Stomach smooth muscle (tissue), 2 donors: ENCODE data around the gene PEPD.
A peak's percentile ranks its signal among the peaks of the same experiment; 100 is the strongest.

Experiments
- H3K27ac ChIP-seq: one replicate; pipeline ENCODE4 v1.7.0; 2013; ENCODE audit warnings: mild to moderate bottlenecking, low read length, inconsistent platforms
- H3K27me3 ChIP-seq, 2 donors: one replicate each; pipeline ENCODE4 v1.7.0; 2013; ENCODE audit warnings: low read length in 2 of 2; ENCODE audit not compliant: insufficient read depth in 2 of 2, control insufficient read depth in 1 of 2
- H3K36me3 ChIP-seq, 2 donors: one replicate each; pipeline ENCODE4 v1.7.0; 2013; ENCODE audit warnings: low read length in 2 of 2; ENCODE audit not compliant: control insufficient read depth in 2 of 2, insufficient read depth in 2 of 2
- H3K4me1 ChIP-seq: one replicate; pipeline ENCODE4 v1.7.0; 2013; ENCODE audit warnings: low read length; ENCODE audit not compliant: control insufficient read depth, insufficient read depth
- H3K4me3 ChIP-seq, 2 donors: one replicate each; pipeline ENCODE4 v1.7.0; 2013; ENCODE audit warnings: low read length in 2 of 2
- H3K9ac ChIP-seq, 2 donors: one replicate each; pipeline ENCODE4 v1.7.0; 2013; ENCODE audit warnings: low read length in 2 of 2, mild to moderate bottlenecking in 1 of 2
- H3K9me3 ChIP-seq, 2 donors: one replicate each; pipeline ENCODE4 v1.7.0; 2013; ENCODE audit warnings: low read length in 2 of 2; ENCODE audit not compliant: control insufficient read depth in 2 of 2
- donor health status: healthy.
- donor health status: Pancreatic carcinoma.

The PEPD gene

GRCh38 chr19:33382982-33383381, 138.6 kb downstream of the PEPD start:
- H3K4me3 ChIP-seq, result no peak overlapping the region
- no peak overlapping the region for H3K9ac ChIP-seq
- peaks cover 4% of the 10 kb centered on the region for H3K4me1 ChIP-seq
- H3K36me3 ChIP-seq, result peaks cover 7 to 10% of the 10 kb centered on the region in 2 donors
- no peaks in the 10 kb centered on the region for H3K27me3 ChIP-seq
- no peaks in the 10 kb centered on the region for H3K9me3 ChIP-seq
- H3K27ac ChIP-seq, result no peak overlapping the region

GRCh38 chr19:33382006-33382405, 139.6 kb downstream of the PEPD start:
- Histone ChIP-seq H3K4me3 (no peak overlapping the region), H3K36me3 (peaks cover 7 to 8% of the 10 kb centered on the region in 2 donors), H3K27me3 (no peaks in the 10 kb centered on the region), H3K27ac (no peak overlapping the region), H3K9me3 (no peaks in the 10 kb centered on the region), H3K9ac (no peak overlapping the region), H3K4me1 (peaks cover 10% of the 10 kb centered on the region)

GRCh38 chr19:33381101-33381500, 140.5 kb downstream of the PEPD start:
- Histone ChIP-seq H3K36me3 (peaks cover 7 to 8% of the 10 kb centered on the region in 2 donors), H3K9me3 (no peaks in the 10 kb centered on the region), H3K4me1 (peaks cover 8% of the 10 kb centered on the region), H3K4me3 (no peak overlapping the region), H3K9ac (no peak overlapping the region), H3K27me3 (no peaks in the 10 kb centered on the region), H3K27ac (no peak overlapping the region)

GRCh38 chr19:33379151-33379829, 142.3 kb downstream of the PEPD start:
- no peaks in the 10 kb centered on the region for H3K9me3 ChIP-seq
- no peaks in the 10 kb centered on the region for H3K27me3 ChIP-seq
- H3K36me3 ChIP-seq, result peaks cover 7 to 8% of the 10 kb centered on the region in 2 donors
- peaks cover 15% of the 10 kb centered on the region for H3K4me1 ChIP-seq
- no peak overlapping the region for H3K9ac ChIP-seq
- H3K4me3 ChIP-seq, result no peak overlapping the region
- no peak overlapping the region for H3K27ac ChIP-seq

GRCh38 chr19:33377586-33378475, 143.8 kb downstream of the PEPD start:
- Histone ChIP-seq H3K9ac (no peak overlapping the region), H3K4me1 (peaks cover 17% of the 10 kb centered on the region), H3K27ac (no peak overlapping the region)

GRCh38 chr19:33376941-33377557, 144.5 kb downstream of the PEPD start:
- peaks cover 17% of the 10 kb centered on the region for H3K4me1 ChIP-seq
- no peak overlapping the region for H3K27ac ChIP-seq
- no peak overlapping the region for H3K4me3 ChIP-seq
- H3K9ac ChIP-seq, result no peak overlapping the region
- peaks cover 4 to 7% of the 10 kb centered on the region in 2 donors for H3K36me3 ChIP-seq
- no peaks in the 10 kb centered on the region for H3K27me3 ChIP-seq
- H3K9me3 ChIP-seq, result no peaks in the 10 kb centered on the region

More at GRCh38 chr19:33377586-33378475, 143.8 kb downstream of the PEPD start:
- H3K9me3 ChIP-seq, result no peaks in the 10 kb centered on the region
- H3K36me3 ChIP-seq, result peaks cover 4 to 7% of the 10 kb centered on the region in 2 donors
- no peak overlapping the region for H3K4me3 ChIP-seq
- no peaks in the 10 kb centered on the region for H3K27me3 ChIP-seq

- Histone ChIP-seq H3K4me1 (peaks cover 17% of the 10 kb centered on the region), H3K9ac (no peak overlapping the region), H3K27ac (no peak overlapping the region)
Observed at GRCh38 chr19:33376423-33376822, 145.2 kb downstream of the PEPD start.

GRCh38 chr19:33375837-33376159, 145.8 kb downstream of the PEPD start:
- H3K4me1 ChIP-seq, result peaks cover 17% of the 10 kb centered on the region
- no peak overlapping the region for H3K9ac ChIP-seq
- H3K27me3 ChIP-seq, result no peaks in the 10 kb centered on the region
- H3K4me3 ChIP-seq, result no peak overlapping the region
- no peaks in the 10 kb centered on the region for H3K9me3 ChIP-seq
- no peak overlapping the region for H3K27ac ChIP-seq
- peaks cover 4 to 7% of the 10 kb centered on the region in 2 donors for H3K36me3 ChIP-seq

More at GRCh38 chr19:33376423-33376822, 145.2 kb downstream of the PEPD start:
- no peaks in the 10 kb centered on the region for H3K27me3 ChIP-seq
- no peaks in the 10 kb centered on the region for H3K9me3 ChIP-seq
- H3K36me3 ChIP-seq, result peaks cover 4 to 7% of the 10 kb centered on the region in 2 donors
- no peak overlapping the region for H3K4me3 ChIP-seq

- no peak overlapping the region for H3K27ac ChIP-seq
- peaks cover 4 to 7% of the 10 kb centered on the region in 2 donors for H3K36me3 ChIP-seq
Observed at GRCh38 chr19:33375156-33375836, 146.3 kb downstream of the PEPD start.

GRCh38 chr19:33374236-33374714, 147.3 kb downstream of the PEPD start:
- Histone ChIP-seq H3K27ac (peak overlapping the region; percentile 64), H3K27me3 (no peaks in the 10 kb centered on the region), H3K9ac (peak overlapping the region; percentile 78 to 89), H3K9me3 (no peaks in the 10 kb centered on the region), H3K4me1 (peaks cover 17% of the 10 kb centered on the region), H3K36me3 (peaks cover 0 to 3% of the 10 kb centered on the region in 2 donors), H3K4me3 (peak overlapping the region; percentile 88 to 97)

More at GRCh38 chr19:33375156-33375836, 146.3 kb downstream of the PEPD start:
- peak overlapping the region; percentile 50 to 97 for H3K4me3 ChIP-seq
- peaks cover 17% of the 10 kb centered on the region for H3K4me1 ChIP-seq
- peak overlapping the region; percentile 78 to 89 for H3K9ac ChIP-seq
- H3K9me3 ChIP-seq, result no peaks in the 10 kb centered on the region
- no peaks in the 10 kb centered on the region for H3K27me3 ChIP-seq
